ENCODE data around the gene AQP5.

Gene AQP5

DNA sequence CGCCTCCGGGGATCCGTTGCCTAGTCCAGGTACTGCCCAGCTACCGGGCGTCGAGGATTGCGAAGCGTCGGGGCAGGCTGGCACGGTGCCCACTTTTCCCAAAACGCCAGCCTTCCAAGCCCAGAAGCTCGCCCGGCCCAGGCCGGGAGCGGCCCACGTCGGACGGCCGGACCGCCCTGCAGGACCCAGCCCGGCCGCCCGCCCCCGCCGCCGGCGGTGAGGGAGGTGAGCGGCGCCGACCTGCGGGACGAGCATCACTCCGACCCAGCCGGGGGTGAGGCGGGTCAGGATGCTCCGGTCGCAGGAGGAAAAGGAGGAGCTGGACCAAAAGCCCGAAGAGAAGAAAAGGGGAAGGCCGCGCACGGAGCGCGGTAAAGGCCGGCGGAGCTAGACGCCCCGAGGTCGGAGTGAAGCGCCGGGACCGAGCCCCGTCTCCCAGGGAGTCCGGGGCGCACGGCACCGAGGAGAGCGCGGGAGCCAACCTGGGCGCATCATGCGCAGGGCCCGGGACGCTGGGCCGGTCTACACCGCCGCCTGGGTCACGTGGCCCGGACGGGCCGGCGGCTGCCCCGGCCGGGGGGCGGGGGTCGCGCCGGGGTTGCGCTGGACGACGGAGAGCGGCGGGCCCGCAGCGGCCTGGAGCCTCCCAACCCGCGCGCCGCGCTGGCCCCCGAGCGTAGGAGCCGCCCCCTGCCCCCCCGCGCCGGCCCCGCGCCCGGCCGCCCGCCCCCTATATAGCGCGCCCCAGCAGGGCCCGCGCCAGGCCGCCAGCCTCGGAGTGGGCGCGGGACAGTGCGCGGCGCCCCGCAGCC, at the start of gene AQP5:
Gene AQP5, plus strand, starts transcription at position 762 of the 812 bp plus-strand sequence. CDS start 146 bp downstream, outside the sequence.
- no peak for DNase-seq

DNA sequence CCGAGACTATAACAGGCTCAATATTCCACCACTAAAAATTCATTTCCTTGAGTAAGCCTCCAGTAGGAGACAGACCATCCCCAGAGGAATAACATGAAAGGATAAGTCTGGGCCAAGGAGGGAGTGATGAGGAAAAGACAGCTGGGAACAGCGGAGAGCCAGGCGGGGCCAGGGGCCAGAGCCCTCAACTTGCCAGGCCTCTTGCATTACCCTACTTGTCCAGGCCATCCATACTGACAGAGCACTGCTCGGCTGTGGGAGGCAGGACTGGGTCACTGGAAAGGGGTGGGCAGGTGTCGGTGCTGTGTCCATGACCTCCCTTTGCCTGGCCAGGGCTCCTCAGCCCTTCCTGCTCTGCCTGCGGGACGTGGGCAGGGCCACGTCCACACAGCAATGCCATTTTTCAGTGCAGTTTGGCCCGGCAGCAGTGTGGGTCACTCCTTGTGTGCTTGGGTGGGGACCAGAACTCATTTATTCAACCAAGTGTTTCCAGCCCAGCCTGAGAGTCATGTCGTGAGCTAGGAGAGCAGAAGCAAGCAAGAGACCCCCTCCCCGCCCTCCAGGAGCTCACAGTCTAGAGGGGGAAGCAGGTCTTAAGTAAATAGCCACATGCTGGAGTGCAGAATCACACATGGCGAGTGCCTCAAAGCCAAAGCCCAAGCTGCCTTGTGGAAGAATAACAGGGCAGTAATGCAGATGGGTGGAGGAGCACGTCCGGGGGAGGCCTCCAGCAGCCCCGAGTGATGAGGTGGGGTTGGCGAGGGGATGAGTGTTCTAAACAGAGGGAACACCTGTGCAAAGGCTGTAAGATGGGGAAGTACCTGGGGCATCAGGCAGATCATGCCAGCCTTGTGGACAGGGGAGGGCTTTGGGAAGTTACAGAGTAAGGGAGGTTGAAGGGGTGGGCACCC, 49.1 kb upstream of the AQP5 start:
- no peak for DNase-seq

DNA sequence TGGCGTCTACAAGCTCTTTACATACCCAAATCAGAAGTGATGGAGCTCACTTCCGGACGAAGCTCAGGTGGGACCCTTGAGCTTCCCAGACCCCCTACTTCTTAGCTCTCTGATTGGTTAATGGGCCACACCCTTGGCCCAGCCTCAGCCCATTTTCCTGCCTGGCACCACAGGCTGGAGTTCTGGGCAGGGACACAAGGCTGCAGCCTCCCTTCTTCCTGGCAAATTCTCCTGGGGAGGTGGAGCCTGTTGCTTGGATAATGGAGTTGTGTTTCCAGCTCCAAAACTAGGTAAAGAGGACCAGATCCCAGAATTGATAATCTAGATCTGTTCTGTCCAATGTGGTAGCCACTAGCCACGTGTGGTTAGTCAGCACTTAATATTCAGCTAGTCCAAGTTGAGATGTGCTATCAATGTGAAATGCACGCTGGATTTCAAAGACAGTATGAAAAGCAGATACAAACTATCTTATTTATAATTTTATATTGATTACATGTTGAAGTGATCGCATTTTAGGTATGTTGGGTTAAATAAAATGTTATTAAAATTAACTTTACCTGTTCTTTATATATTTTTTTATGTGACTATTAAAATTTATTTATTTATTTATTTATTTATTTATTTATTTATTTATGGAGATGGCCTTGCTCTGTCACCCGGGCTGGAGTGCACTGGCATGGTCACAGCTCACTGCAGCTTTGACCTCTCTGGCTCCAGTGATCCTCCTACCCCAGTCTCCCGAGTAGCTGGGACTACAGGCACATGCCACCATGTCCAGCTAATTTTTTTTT, 45.3 kb upstream of the AQP5 start:
- DNase-seq, result no peak

DNA sequence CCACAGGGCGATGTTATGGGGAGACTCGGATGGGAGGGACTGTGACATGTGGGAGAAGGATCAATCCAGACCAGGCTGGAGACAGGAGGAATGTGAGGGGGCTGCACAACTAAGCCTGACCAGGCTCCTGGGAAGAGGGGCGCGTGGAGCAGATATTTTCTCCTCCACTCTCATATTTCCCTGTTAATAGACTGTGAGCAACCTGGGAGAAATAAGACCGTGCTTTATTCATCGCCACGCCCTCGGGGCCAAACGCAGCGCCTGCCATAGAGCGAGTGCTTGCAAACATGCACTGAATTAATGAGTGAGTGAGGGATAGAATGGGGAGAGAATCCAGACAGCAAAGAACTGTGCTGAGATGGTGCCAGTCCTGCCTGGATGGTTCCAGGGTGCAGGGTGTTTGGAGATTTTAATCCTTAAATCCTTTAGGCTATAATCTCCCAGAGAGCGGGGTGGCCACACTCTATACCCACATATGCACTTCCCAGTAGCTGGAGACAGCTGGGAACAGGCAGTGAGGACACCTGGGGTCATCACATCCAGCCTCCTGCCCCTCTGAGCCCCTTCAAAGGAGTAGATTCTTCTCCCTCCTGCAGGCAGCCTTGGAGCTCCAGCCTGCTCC, 44.4 kb upstream of the AQP5 start:
- no peak for DNase-seq

DNA sequence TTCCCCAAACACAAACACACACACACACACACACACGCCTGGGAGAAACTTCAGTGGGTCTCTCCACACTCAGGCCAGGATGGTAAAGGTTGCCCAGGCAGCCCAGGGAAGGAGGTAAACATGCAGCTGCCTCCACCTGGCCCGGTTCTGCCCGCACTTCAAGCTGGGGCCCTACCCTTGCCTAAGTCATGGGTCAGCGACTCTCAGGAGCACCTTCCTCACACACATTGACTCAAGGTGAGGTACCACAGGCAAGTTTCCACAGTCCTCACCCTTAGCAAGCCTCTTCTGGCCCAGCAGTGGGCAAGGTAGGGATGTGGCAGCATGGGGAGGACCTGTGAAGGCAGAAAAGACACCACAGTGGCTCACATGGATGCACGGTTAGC, 43.9 kb upstream of the AQP5 start:
- no peak for DNase-seq

DNA sequence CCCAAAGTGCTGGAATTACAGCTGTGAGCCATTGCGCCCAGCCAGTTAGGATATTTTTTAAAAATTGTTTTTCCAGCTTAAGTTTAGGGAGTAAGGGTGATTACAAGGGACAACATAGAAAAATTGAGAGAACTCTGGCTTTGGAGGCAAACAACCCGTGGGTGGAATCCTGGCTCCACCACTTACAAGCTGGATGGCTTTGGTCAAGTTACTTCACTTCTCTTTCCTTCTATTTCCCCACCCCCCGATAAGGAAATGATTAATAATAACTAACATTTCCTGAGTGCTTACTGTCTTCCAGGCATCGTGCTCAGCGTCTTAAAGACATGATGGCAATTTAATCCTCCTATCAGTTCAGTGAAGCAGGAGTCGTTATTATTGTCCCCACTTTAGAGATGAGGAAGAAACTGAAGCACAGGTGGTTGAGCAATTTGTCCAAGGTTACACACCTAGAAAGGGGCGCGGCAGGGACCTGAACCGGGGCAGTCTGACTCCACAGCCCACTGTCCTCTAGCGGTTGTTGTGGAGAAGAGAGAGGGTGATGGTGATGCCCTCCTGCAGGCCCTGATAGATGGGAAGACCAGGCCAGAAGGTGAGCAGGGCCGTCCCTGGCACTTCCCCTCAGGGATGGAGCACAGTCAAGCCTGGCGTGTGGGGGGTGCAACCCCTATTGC, 41.3 kb upstream of the AQP5 start:
- no peak for DNase-seq

DNA sequence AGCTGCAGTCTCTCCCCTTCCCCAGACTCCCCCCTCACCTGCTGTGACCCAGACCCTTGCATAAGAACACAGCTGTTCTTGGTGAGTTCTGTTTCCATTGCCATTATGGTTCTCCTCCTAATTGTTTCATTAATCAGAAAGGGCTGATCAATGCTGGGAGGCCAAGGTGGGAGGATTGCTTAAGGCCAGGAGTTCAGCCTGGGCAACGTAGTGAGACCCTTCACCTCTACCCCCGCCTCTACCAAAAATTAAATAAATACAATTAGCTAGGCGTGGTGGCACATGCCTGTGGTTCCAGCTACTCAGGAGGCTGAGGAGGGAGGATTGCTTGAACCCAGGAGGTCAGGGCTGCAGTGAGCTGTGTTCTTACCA, 40.8 kb upstream of the AQP5 start:
- no peak for DNase-seq

DNA sequence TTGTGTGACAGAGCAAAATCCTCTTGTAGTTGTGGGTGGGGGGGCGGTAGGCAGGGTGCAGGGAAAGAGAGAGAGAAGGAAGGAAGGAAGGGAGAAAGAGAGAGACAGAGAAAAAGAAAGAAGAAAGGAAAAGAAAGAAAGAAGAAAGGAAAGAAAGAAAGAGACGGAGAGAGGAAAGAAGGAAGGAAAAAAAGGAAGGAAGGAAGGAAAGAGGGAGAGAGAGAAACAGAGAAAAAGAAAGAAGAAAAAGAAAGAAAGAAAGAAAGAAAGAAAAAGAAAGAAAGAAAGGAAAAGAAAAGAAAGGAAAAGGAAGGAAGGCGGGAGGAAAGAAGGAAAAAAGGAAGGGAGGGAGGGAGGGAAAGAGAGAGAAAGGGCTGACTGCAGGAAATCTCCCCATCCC, 40.4 kb upstream of the AQP5 start:
- DNase-seq, result no peak

DNA sequence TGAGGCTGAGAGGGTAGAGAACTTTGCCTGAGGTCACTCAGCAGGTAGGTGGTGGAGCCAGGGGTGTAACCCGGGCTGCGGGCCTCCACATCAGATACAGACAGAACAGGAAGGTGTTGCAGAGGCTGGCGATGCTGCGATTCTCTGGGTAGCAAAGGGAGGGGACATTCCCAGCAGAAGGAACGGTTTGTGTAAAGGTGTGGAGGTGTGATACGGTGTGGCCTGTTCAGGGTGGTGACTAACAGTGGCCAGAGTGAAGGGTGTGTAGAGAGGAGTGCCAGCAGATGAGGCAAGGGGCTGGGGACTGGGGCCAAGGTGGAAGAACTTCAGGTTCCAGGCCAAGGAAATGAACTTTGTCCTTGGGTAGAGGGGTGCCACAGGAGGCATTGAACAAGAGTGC, 39.7 kb upstream of the AQP5 start:
- DNase-seq, result no peak

DNA sequence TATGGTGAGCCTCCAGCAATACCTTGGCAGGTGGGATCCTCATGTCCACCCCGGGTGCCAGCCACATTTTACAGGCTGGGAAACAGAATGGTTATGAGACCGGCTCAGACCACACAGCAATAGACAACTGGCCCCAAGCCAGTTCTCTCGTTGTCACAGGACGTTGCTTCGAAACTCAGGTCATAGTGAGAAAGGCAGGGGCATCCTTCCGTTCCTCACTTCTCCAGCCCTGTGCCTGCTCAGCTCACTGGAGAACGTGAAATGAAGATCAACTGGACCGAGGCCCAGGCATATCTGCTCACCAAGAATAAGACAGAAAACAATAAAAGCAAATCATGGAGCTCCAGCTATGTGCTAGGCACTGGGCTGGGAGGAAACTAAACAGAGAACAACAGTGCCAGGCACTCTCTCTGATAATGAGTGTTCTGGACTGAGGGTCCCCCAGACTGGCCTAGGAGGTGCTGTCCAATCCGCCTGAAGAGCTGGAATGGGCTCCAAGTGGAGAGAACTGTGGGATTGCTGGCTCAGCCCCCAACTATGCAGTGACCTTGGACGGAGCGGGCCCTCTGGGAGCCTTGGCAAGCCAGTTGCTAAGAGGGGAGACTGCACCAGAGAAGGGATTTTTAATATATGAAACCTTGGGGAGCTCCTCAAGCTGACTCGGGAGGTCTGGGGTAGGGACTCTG, 39.2 kb upstream of the AQP5 start:
- no peak for DNase-seq

DNA sequence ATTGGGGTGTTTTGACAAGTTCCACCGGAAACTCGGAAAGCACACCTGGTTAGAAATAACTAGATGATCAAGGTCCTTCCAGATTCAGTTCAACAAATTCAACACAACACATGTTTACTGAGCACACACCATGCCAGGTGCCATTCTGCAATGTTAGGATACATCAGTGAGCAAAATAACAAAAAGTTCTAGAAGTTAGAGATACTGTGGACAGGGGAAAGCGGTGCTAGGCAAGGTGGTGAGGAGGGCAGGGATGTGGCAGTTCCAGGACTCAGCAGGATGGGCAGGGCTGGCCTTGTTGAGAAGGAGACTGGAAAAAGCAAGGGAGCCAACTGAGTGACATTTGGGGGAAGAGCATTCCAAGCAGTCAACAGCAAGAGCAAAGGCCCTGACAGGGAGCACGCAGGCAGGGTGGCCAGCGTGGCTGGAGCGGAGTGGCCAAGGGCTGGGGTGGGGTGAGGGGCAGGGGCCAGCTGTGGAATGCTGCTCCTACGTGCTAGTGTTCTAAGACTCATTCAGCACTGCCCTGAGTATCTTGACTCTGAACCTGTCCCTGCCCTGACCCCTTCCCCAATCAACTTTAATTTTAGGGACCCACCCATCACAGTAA, 38.5 kb upstream of the AQP5 start:
- no peak for DNase-seq

DNA sequence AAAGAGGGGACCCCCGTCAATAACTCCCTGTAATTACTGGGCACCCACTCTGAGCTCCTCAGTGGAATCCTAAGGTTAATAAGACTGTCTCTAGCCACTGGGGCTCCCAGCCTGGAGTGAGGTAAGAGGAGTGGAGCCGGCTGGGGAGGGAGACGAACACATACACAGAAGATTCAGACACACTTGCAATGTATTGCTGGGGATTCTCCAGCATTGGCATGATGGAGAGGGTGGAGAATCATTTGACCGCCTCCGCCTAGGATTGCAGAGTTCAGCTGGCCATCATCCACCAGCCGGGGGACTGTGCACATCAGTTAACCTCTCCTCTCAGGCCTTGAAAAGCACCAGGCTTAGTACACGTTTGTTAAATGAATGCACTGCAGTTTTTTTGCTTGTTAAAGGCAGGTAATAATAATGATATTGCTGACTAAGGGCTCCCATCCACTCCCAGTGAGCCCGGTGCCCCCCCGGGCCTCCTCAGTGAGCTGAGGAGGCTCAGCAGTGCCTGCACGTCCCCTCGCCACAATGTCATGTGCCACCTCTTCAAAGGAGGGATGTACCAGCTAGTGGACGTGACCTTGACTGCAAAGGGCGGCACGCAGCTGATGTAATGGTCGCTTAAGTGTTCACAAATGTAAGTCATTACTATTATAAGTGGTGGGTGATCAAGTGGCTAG, 37.7 kb upstream of the AQP5 start:
- no peak for DNase-seq

DNA sequence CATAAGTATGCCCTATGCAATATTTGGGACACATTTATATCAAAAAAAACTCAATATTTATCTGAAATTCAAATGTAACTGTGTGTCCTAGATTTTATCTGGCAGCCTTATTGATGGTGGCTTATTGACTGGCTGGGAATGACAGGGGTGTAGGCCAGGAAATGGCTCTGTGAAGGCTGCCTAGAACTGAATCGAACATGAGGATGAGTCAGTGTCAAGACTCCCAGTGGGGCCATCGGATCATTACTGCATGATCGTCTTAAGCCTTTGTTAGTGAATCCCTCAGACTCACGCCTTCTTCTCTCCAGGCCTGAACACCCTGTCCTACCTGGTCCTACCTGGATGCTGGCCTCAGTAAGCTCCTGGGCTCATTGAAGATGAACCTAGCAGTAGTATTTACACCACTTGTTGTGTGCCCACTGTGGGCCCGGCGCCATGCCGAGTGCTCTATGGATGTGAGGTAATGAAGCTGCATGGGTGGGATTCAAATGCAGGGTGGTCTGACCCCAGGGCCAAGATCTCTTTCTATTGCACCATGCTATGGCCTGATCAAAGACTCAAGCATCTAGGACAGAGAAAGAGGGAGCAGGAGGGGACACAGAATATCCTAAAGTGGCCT, 36.9 kb upstream of the AQP5 start:
- DNase-seq, result no peak

DNA sequence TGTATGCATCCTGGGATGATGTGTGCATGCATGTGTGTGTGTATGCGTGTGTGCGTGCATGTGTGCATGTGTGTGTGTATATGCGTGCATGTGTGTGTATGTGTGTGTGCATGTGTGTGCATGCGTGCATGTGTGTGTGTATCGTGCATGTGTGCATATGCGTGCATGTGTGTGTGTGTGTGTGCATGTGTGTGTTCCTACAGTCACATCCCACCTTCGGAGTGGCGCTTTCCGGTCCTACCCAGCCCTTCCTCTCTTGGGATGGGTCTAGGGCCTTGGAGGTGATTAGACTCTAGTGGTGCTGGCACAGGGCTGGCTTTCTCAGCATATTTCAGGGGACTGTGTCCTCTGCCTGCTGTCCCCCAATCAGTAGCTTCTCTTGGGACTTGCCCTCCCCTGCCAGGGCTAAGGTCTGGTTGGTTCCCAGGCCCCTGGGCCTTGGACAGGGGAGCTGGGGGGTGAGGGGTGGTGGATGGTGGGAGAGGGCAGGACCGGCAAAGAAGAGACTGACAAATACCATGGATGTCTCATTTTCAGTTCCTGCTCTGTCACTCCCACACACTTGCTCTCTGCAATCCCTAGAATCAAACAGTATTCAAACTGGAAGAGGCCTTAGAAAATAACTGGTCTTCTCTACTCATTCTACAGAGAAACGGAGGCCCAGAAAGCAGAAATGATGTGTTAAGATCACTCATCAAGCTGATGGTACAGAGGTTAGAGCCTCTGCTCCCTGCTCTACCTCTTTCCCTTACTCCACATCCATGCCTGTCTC, 36.1 kb upstream of the AQP5 start:
- no peak for DNase-seq

DNA sequence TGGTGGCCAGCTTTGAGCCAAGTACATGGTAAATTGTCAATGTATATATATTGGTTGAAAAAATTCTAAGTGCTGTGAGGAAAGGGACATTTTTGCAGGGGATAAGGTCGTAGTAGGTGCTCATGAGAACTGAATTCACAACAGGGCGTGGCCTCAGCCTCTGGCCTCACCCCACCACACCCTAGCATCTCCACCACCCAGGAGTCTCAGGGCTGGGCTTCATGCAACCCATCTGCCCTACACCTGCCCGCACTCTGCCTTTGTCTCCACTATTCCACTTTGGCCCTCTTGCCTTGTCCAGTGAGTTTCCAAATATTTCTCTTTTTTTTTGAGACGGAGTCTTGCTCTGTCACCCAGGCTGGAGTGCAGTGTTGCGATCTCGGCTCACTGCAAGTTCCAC, 33.2 kb upstream of the AQP5 start:
- no peak for DNase-seq

DNA sequence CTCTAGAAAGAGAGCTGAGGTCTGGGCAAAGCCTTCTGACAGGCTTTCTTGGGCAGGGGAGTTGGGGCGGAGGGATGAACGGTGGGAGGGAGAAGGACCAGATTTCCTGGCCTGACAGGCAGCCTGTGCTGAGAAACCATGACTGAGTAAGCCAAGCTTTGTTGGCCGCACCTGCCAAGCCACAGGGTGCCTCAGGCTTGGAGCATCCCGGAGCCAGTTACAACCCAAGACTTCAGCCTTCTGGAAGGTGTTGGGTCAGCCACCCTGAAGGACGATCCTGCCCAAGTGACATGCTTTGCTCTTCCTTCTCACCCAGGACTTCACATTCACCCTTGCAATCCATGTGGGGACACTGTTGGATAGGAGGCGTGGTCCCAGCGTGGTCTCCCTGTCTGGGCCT, 32.1 kb upstream of the AQP5 start:
- no peak for DNase-seq

DNA sequence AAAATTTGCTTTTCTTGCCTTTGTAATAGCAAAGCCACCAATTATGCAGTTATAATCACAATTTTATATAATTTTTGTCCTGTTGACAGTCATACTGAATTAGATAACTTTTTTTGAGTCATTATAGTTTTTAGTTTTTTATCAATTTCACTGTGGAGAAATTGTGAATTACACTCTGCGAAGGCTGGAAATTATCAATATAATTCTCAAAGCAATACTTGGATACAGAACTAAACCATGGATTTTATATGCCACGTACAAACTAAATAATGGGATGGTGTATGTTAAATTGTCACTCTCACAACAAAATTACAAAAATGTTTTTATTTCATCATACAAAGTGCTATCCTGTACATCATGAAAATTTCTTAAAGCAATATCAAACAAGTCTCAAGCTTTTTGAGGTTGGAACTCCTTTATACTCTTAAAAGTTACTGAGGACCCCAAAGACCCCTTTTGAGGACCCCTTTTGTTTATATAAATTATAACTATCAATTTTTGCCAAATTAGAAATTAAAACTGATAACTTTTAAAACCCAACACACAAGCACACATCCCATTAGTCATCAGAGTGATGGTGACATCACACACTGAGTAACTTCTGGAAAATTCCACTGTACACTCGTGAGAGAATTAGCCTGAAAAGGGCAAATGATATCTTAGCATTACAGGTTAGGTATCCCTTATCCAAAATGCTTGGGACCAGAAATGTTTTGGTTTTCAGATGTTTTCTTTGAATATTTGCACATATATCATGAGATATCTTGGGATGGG, 31.0 kb upstream of the AQP5 start:
- DNase-seq, result no peak

DNA sequence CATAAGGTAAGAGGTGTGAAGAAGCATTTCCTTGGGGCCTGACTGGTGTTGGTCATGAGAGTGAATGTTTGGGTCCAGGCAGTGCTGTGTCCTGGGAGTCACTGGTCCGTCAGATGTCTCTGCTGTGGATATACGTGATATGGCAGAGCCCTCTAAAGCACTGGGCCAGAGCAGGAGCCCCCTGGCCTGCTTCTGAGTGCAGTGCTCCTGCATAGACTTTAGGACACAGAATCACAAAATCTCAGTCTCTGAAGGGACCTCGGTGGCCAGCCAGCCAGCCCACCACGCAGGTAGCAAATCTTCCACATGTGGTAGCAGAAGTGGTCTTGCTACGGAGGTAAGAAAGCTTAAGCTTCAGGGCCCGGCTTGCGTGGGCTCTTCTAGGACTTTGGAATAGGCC, 29.6 kb upstream of the AQP5 start:
- no peak for DNase-seq

All from NCI-H1105 (cell line).